ENCODE results near the gene FABP7. TPM values are rescaled to one million over a fixed set of nuclear protein-coding genes. Genes with fewer than 3 reads are reported as not detected.

FABP7 gene
- total RNA-seq, 1 donor from 2014 or later, result not detected

DNA sequence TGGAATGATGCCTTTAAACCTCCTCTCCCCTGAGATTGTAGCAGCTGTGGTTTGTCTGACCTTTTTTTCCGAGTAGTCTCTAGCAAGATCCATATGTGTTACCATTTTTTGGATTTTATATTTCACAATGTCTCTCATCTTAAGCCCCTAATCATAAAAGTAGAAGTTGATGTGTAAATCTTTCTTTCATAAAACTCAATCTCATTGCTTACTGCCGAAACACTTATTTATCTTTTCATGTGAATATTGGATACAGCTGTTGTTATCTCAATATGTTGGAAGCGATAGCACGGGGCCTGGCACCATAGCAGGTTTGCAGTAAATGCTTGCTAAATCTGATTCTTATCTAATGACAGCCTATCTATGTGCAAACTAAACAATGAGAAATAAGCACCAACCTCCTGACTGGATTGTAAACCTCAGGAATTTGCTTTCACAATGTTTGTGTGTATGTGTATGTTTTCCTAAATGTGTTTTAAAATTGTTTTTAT, 23.7 kb downstream of the FABP7 start:
- H3K36me3 ChIP-seq, result peaks cover 16% of the 10 kb centered on the region
- H3K4me3 ChIP-seq, result no peak overlapping the region
- H3K27ac ChIP-seq, result no peak overlapping the region
- TF ChIP-seq, protein P1, sequence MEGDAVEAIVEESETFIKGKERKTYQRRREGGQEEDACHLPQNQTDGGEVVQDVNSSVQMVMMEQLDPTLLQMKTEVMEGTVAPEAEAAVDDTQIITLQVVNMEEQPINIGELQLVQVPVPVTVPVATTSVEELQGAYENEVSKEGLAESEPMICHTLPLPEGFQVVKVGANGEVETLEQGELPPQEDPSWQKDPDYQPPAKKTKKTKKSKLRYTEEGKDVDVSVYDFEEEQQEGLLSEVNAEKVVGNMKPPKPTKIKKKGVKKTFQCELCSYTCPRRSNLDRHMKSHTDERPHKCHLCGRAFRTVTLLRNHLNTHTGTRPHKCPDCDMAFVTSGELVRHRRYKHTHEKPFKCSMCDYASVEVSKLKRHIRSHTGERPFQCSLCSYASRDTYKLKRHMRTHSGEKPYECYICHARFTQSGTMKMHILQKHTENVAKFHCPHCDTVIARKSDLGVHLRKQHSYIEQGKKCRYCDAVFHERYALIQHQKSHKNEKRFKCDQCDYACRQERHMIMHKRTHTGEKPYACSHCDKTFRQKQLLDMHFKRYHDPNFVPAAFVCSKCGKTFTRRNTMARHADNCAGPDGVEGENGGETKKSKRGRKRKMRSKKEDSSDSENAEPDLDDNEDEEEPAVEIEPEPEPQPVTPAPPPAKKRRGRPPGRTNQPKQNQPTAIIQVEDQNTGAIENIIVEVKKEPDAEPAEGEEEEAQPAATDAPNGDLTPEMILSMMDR (IDR thresholded peaks at IDR 0.05), result no peak
- H3K9me3 ChIP-seq, result no peaks in the 10 kb centered on the region
- no peak for ATAC-seq
- H3K27me3 ChIP-seq, result no peaks in the 10 kb centered on the region
- intact Hi-C loops (cut with DNase I), result no loop called here
- no peaks in the 10 kb centered on the region for H3K4me1 ChIP-seq
- DNase-seq, result no peak

- ATAC-seq (no peak), DNase-seq (no peak)
- Histone ChIP-seq H3K36me3 (peaks cover 16% of the 10 kb centered on the region), H3K27me3 (no peaks in the 10 kb centered on the region), H3K9me3 (no peaks in the 10 kb centered on the region), H3K4me3 (no peak overlapping the region), H3K27ac (peak overlapping the region; percentile 43), H3K4me1 (no peaks in the 10 kb centered on the region)
- TF ChIP-seq, protein P1 (IDR thresholded peaks at IDR 0.05), result no peak
- intact Hi-C loops (cut with DNase I), result no loop called here
Measured at GRCh38 chr6:122804962-122805485, 25.5 kb downstream of the FABP7 start.

DNA sequence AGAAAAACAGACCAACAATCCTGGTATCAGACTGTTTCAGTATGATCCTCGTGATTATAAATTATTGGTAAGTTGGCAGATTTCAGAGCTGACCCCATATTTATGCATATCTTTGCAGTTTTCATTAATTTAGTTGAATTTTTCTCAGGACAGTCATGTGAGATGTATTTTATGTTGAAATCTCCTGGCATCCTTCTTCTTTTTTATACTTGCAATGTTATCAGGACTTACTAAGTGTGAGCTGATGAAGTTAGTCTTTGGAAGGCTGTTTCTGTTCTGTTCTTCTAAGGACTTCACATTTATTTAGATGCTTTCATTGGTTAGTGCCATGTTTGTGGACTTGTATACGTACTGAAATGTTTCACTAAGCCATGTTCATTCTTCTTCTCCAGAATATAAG, 26.8 kb downstream of the FABP7 start:
- intact Hi-C loops (cut with DNase I), result no loop called here
- TF ChIP-seq, protein P1 (IDR thresholded peaks at IDR 0.05), result no peak
- DNase-seq, result no peak
- Histone ChIP-seq H3K27ac (no peak overlapping the region), H3K9me3 (no peaks in the 10 kb centered on the region), H3K36me3 (peaks cover 16% of the 10 kb centered on the region), H3K4me1 (no peaks in the 10 kb centered on the region), H3K4me3 (no peak overlapping the region), H3K27me3 (no peaks in the 10 kb centered on the region)
- no peak for ATAC-seq

GRCh38 chr6:122808121-122808885, 28.8 kb downstream of the FABP7 start:
- no peaks in the 10 kb centered on the region for H3K27me3 ChIP-seq
- no peaks in the 10 kb centered on the region for H3K9me3 ChIP-seq
- H3K36me3 ChIP-seq, result peaks cover 16% of the 10 kb centered on the region
- no peak overlapping the region for H3K27ac ChIP-seq
- DNase-seq (no peak), ATAC-seq (no peak)
- intact Hi-C loops (cut with DNase I), result no loop called here
- TF ChIP-seq, protein P1 (IDR thresholded peaks at IDR 0.05), result no peak
- no peaks in the 10 kb centered on the region for H3K4me1 ChIP-seq
- H3K4me3 ChIP-seq, result no peak overlapping the region

DNA sequence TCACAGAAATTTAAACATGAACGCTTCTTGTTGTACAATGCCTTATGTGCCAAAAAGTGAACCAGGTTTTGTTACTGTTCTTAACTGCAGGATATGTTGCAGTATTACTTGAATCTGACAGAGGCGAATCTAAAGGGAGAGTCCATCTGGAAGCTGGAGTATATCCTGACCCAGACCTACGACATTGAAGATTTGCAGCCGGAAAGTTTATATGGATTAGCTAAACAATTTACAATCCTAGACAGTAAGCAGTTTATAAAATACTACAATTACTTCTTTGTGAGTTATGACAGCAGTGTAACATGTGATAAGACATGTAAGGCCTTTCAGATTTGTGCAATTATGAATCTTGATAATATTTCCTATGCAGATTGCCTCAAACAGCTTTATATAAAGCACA, 29.5 kb downstream of the FABP7 start:
- intact Hi-C loops (cut with DNase I), result no loop called here
- ATAC-seq, result no peak
- Histone ChIP-seq H3K36me3 (peaks cover 16% of the 10 kb centered on the region), H3K4me1 (no peaks in the 10 kb centered on the region), H3K9me3 (no peaks in the 10 kb centered on the region), H3K27me3 (no peaks in the 10 kb centered on the region), H3K4me3 (no peak overlapping the region), H3K27ac (no peak overlapping the region)
- no peak for DNase-seq
- TF ChIP-seq, protein P1 (IDR thresholded peaks at IDR 0.05), result no peak

Data from upper lobe of right lung (tissue), 1 donor.